Measurements from ENCODE around the gene ZNF830.

- TF ChIP-seq CTCF (IDR thresholded peaks at IDR 0.05) (no peak), POLR2A (IDR thresholded peaks at IDR 0.05) (no peak)
Measured at GRCh38 chr17:34974794-34975785, 13.8 kb downstream of the ZNF830 start.

All from body of pancreas (tissue), 4 donors.